ENCODE data around the gene PPID.

- TF ChIP-seq CTCF (IDR thresholded peaks at IDR 0.05; ENCODE audit: insufficient read depth, low read depth, low read length), result no peak
- no peak for TF ChIP-seq EZH2 (IDR thresholded peaks at IDR 0.05; ENCODE audit: insufficient read depth, low read length)
Measured at GRCh38 chr4:158728236-158728635, 5.0 kb upstream of the PPID start.

Measured in astrocyte (in vitro differentiated cells and primary cell).